Measurements from ENCODE around the gene XIRP2.

The XIRP2 gene

DNA sequence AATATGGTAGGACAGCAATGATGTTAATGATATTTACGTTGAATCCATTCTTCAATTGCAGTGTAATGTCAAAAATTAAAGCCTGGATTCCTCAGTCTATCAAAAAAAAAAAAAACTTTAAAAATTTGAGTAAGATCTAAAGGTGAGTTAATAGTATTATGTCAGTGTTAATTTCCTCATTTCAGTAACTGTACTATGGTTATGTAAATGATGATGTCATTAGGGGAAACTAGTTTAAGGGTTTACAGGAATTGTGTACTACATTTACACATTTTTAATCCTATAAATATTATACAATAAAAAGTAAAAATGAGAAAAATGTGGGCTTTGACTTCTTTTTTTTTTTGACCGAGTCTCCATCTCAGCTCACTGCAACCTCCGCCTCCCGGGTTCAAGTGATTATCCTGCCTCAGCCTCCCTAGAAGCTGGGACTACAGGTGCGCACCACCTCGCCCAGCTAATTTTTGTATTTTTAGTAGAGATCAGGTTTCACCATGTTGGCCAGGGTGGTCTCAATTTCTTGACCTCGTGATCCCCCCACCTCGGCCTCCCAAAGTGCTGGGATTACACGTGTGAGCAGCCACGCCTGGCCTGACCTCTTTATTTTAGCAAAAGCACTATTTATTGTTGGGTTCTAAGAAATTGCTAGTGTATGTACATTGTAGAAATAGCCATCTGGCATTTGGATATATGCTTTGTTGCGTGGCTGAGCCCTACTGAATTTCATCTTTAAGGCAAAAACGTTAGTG, 106.5 kb downstream of the XIRP2 start:
- H3K4me3 ChIP-seq (ENCODE audit: low read length) = no peak overlapping the region
- H3K18ac ChIP-seq (ENCODE audit: low read length) = no peak overlapping the region
- H3K79me1 ChIP-seq (ENCODE audit: low read length) = no peaks in the 10 kb centered on the region
- H3K9ac ChIP-seq (ENCODE audit: low read length) = no peak overlapping the region
- H3K56ac ChIP-seq (ENCODE audit: low read length) = no peak overlapping the region
- H3K27ac ChIP-seq (ENCODE audit: low read depth, low read length) = no peak overlapping the region
- no peak overlapping the region for H2BK120ac ChIP-seq (ENCODE audit: low read depth, low read length)
- no peaks in the 10 kb centered on the region for H3K27me3 ChIP-seq (ENCODE audit: insufficient read depth, low read length, poor library complexity)
- no peak overlapping the region for H3K23ac ChIP-seq (ENCODE audit: low read length)
- no peak overlapping the region for H2BK5ac ChIP-seq (ENCODE audit: low read length)
- no peak overlapping the region for H3K4ac ChIP-seq (ENCODE audit: low read depth, low read length)
- no peak for DNase-seq
- WGBS (ENCODE audit: extremely low coverage, insufficient coverage, low lambda C conversion rate) = no CpG with 5 or more reads among the region's 12 CpGs
- no peak overlapping the region for H3K4me2 ChIP-seq (ENCODE audit: low read length)
- H4K5ac ChIP-seq (ENCODE audit: low read length) = no peak overlapping the region
- H4K8ac ChIP-seq (ENCODE audit: low read depth, low read length) = no peak overlapping the region
- no peaks in the 10 kb centered on the region for H3K79me2 ChIP-seq (ENCODE audit: control insufficient read depth, insufficient read depth, low read length)
- H2AK5ac ChIP-seq (ENCODE audit: low read length) = no peak overlapping the region
- no peaks in the 10 kb centered on the region for H3K36me3 ChIP-seq (ENCODE audit: control insufficient read depth, insufficient read depth, low read length)
- H2BK15ac ChIP-seq (replicated peaks; ENCODE audit: low read depth) = no peak overlapping the region
- H3K4me1 ChIP-seq (ENCODE audit: control insufficient read depth, low read depth, low read length) = no peaks in the 10 kb centered on the region

DNA sequence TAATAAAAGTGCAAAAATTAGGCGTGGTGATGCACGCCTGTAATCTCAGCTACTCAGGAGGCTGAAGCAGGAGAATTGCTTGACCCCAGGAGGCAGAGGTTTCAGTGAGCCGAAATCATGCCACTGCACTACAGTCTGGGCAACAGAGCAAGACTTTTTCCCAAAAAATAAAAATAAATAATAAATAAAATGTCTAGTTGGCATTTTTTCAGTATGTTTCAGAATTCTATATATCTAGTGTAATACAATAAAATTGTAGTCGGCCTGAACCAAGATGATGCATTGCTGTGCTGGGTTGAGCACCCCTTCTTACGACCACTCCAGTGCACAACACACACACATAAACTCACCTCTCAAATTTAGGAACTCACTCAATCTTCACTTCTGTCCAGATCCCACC, 108.2 kb downstream of the XIRP2 start:
- Histone ChIP-seq H2AK5ac (ENCODE audit: low read length) (no peak overlapping the region), H4K5ac (ENCODE audit: low read length) (no peak overlapping the region), H3K79me1 (ENCODE audit: low read length) (no peaks in the 10 kb centered on the region), H4K8ac (ENCODE audit: low read depth, low read length) (no peak overlapping the region), H2BK120ac (ENCODE audit: low read depth, low read length) (no peak overlapping the region), H3K27ac (ENCODE audit: low read depth, low read length) (no peak overlapping the region), H3K4me2 (ENCODE audit: low read length) (no peak overlapping the region), H3K56ac (ENCODE audit: low read length) (no peak overlapping the region), H3K27me3 (ENCODE audit: insufficient read depth, low read length, poor library complexity) (no peaks in the 10 kb centered on the region), H3K9ac (ENCODE audit: low read length) (no peak overlapping the region), H3K4me1 (ENCODE audit: control insufficient read depth, low read depth, low read length) (no peaks in the 10 kb centered on the region), H3K79me2 (ENCODE audit: control insufficient read depth, insufficient read depth, low read length) (no peaks in the 10 kb centered on the region), H2BK15ac (replicated peaks; ENCODE audit: low read depth) (no peak overlapping the region), H2BK5ac (ENCODE audit: low read length) (no peak overlapping the region), H3K36me3 (ENCODE audit: control insufficient read depth, insufficient read depth, low read length) (no peaks in the 10 kb centered on the region), H3K4ac (ENCODE audit: low read depth, low read length) (no peak overlapping the region), H3K18ac (ENCODE audit: low read length) (no peak overlapping the region), H3K23ac (ENCODE audit: low read length) (no peak overlapping the region), H3K4me3 (ENCODE audit: low read length) (no peak overlapping the region)
- WGBS (ENCODE audit: extremely low coverage, insufficient coverage, low lambda C conversion rate) = no CpG with 5 or more reads among the region's 5 CpGs
- no peak for DNase-seq

DNA sequence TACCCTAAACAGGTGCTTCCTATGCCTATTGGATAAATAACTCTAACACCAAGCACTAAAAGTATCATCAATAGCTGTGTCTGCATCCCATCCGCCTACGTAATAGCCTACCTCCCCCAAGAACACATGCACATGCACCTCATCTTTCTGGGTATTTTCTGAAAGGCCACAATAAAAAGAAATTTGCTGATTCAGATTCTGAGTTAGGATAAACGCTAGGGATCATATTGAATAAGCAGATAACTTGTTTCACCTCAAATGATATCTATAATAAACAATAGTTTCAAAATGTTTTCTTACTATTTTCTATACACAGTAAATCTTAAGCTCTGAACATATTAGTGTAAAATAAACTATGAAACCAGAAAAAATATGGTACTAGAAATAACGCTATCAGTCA, 112.9 kb downstream of the XIRP2 start:
- H3K27me3 ChIP-seq (ENCODE audit: insufficient read depth, low read length, poor library complexity) = no peaks in the 10 kb centered on the region
- no peak overlapping the region for H2BK5ac ChIP-seq (ENCODE audit: low read length)
- no peak overlapping the region for H2BK120ac ChIP-seq (ENCODE audit: low read depth, low read length)
- H3K79me2 ChIP-seq (ENCODE audit: control insufficient read depth, insufficient read depth, low read length) = no peaks in the 10 kb centered on the region
- no peaks in the 10 kb centered on the region for H3K79me1 ChIP-seq (ENCODE audit: low read length)
- no peak overlapping the region for H3K18ac ChIP-seq (ENCODE audit: low read length)
- H3K4me3 ChIP-seq (ENCODE audit: low read length) = no peak overlapping the region
- H3K9ac ChIP-seq (ENCODE audit: low read length) = no peak overlapping the region
- H4K8ac ChIP-seq (ENCODE audit: low read depth, low read length) = no peak overlapping the region
- H3K4me2 ChIP-seq (ENCODE audit: low read length) = no peak overlapping the region
- H3K4ac ChIP-seq (ENCODE audit: low read depth, low read length) = no peak overlapping the region
- H3K23ac ChIP-seq (ENCODE audit: low read length) = no peak overlapping the region
- no peak overlapping the region for H3K27ac ChIP-seq (ENCODE audit: low read depth, low read length)
- no peak overlapping the region for H4K5ac ChIP-seq (ENCODE audit: low read length)
- no peak for DNase-seq
- WGBS (ENCODE audit: extremely low coverage, insufficient coverage, low lambda C conversion rate) = no CpG with 5 or more reads among the region's 4 CpGs
- H2AK5ac ChIP-seq (ENCODE audit: low read length) = no peak overlapping the region
- no peaks in the 10 kb centered on the region for H3K4me1 ChIP-seq (ENCODE audit: control insufficient read depth, low read depth, low read length)
- no peak overlapping the region for H2BK15ac ChIP-seq (replicated peaks; ENCODE audit: low read depth)
- H3K36me3 ChIP-seq (ENCODE audit: control insufficient read depth, insufficient read depth, low read length) = no peaks in the 10 kb centered on the region
- H3K56ac ChIP-seq (ENCODE audit: low read length) = no peak overlapping the region

DNA sequence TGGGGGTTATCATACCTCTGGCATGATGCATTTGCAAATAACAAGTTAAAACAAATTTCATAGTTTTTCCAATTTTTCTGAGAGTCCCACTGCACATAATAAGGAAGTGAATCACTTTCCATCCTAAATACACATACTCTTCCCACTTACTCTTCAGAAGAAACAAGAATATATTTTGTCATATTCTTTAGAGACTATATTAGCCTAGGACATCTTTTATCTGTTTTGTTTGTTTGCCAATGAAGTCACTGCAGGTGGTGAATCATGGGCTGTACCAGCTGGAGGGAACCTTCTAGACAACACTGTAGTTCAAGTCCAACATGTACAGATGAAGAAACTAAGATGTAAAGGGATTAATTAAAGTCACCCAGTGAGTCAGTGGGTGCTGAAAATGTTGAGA, 116.8 kb downstream of the XIRP2 start:
- no peak overlapping the region for H3K9ac ChIP-seq (ENCODE audit: low read length)
- H2BK120ac ChIP-seq (ENCODE audit: low read depth, low read length) = no peak overlapping the region
- no peaks in the 10 kb centered on the region for H3K27me3 ChIP-seq (ENCODE audit: insufficient read depth, low read length, poor library complexity)
- no peak overlapping the region for H3K56ac ChIP-seq (ENCODE audit: low read length)
- H3K4ac ChIP-seq (ENCODE audit: low read depth, low read length) = no peak overlapping the region
- H3K23ac ChIP-seq (ENCODE audit: low read length) = no peak overlapping the region
- H3K79me2 ChIP-seq (ENCODE audit: control insufficient read depth, insufficient read depth, low read length) = no peaks in the 10 kb centered on the region
- no peak overlapping the region for H3K18ac ChIP-seq (ENCODE audit: low read length)
- no peaks in the 10 kb centered on the region for H3K4me1 ChIP-seq (ENCODE audit: control insufficient read depth, low read depth, low read length)
- no peak overlapping the region for H3K4me2 ChIP-seq (ENCODE audit: low read length)
- H2BK5ac ChIP-seq (ENCODE audit: low read length) = no peak overlapping the region
- no peak overlapping the region for H4K8ac ChIP-seq (ENCODE audit: low read depth, low read length)
- H3K4me3 ChIP-seq (ENCODE audit: low read length) = no peak overlapping the region
- H2AK5ac ChIP-seq (ENCODE audit: low read length) = no peak overlapping the region
- H2BK15ac ChIP-seq (replicated peaks; ENCODE audit: low read depth) = no peak overlapping the region
- no peak overlapping the region for H4K5ac ChIP-seq (ENCODE audit: low read length)
- no peaks in the 10 kb centered on the region for H3K79me1 ChIP-seq (ENCODE audit: low read length)
- DNase-seq = no peak
- H3K27ac ChIP-seq (ENCODE audit: low read depth, low read length) = no peak overlapping the region
- no peaks in the 10 kb centered on the region for H3K36me3 ChIP-seq (ENCODE audit: control insufficient read depth, insufficient read depth, low read length)

DNA sequence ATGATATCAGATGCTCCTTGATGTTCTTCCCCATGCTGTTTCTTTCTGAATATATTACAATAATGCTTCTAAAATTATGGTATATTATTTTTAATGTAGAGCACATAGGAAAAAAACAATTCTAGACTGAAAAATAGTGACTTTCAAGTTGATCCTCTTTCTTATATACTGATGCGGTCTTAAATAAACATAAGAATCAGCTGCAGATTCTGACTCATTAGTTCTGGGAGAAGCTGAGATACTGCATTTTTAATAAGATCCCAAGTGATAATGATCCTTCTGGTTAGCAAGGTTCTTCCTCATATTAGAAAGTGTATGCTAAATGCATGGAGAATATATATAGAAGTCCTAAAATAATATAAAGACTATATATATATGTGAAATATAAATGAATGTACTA, 124.9 kb downstream of the XIRP2 start:
- Histone ChIP-seq H4K5ac (ENCODE audit: low read length) (no peak overlapping the region), H3K4me2 (ENCODE audit: low read length) (no peak overlapping the region), H2BK5ac (ENCODE audit: low read length) (no peak overlapping the region), H3K56ac (ENCODE audit: low read length) (no peak overlapping the region), H3K9ac (ENCODE audit: low read length) (no peak overlapping the region), H3K27me3 (ENCODE audit: insufficient read depth, low read length, poor library complexity) (no peaks in the 10 kb centered on the region), H3K79me2 (ENCODE audit: control insufficient read depth, insufficient read depth, low read length) (no peaks in the 10 kb centered on the region), H2BK120ac (ENCODE audit: low read depth, low read length) (no peak overlapping the region), H3K4me3 (ENCODE audit: low read length) (no peak overlapping the region), H3K4ac (ENCODE audit: low read depth, low read length) (no peak overlapping the region), H2BK15ac (replicated peaks; ENCODE audit: low read depth) (no peak overlapping the region), H3K36me3 (ENCODE audit: control insufficient read depth, insufficient read depth, low read length) (no peaks in the 10 kb centered on the region), H4K8ac (ENCODE audit: low read depth, low read length) (no peak overlapping the region), H3K79me1 (ENCODE audit: low read length) (no peaks in the 10 kb centered on the region), H2AK5ac (ENCODE audit: low read length) (no peak overlapping the region), H3K23ac (ENCODE audit: low read length) (no peak overlapping the region), H3K18ac (ENCODE audit: low read length) (no peak overlapping the region), H3K4me1 (ENCODE audit: control insufficient read depth, low read depth, low read length) (no peaks in the 10 kb centered on the region), H3K27ac (ENCODE audit: low read depth, low read length) (no peak overlapping the region)
- WGBS (ENCODE audit: extremely low coverage, insufficient coverage, low lambda C conversion rate) = no CpG with 5 or more reads among the region's 1 CpG
- DNase-seq = no peak

DNA sequence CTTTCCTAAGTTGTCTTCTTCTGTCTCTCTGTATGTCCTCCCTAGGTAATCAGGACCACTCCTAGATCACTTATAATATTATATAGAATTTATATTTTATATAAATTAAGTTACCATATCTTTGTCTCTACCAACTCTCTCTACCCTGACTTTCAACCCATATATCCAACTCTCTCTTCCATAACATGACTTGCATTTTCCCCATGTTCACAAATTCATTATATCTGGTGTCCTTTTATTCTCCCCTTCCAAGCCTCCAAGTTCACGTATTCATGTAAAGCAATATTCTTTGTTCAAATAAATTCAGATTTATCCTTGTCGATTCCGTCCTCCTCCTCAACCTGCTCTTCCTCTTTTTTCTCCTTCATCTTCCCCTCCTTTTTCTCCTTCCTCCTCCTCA, 127.5 kb downstream of the XIRP2 start:
- H3K18ac ChIP-seq (ENCODE audit: low read length) = no peak overlapping the region
- WGBS (ENCODE audit: extremely low coverage, insufficient coverage, low lambda C conversion rate) = 100% methylated on average over 1 of the region's 3 CpGs
- no peak overlapping the region for H2AK5ac ChIP-seq (ENCODE audit: low read length)
- H3K4me3 ChIP-seq (ENCODE audit: low read length) = no peak overlapping the region
- no peaks in the 10 kb centered on the region for H3K4me1 ChIP-seq (ENCODE audit: control insufficient read depth, low read depth, low read length)
- no peak overlapping the region for H4K5ac ChIP-seq (ENCODE audit: low read length)
- no peak overlapping the region for H3K4me2 ChIP-seq (ENCODE audit: low read length)
- H3K36me3 ChIP-seq (ENCODE audit: control insufficient read depth, insufficient read depth, low read length) = no peaks in the 10 kb centered on the region
- DNase-seq = no peak
- H3K4ac ChIP-seq (ENCODE audit: low read depth, low read length) = no peak overlapping the region
- H3K27ac ChIP-seq (ENCODE audit: low read depth, low read length) = no peak overlapping the region
- no peaks in the 10 kb centered on the region for H3K79me1 ChIP-seq (ENCODE audit: low read length)
- H2BK5ac ChIP-seq (ENCODE audit: low read length) = no peak overlapping the region
- no peak overlapping the region for H3K23ac ChIP-seq (ENCODE audit: low read length)
- H3K9ac ChIP-seq (ENCODE audit: low read length) = no peak overlapping the region
- no peaks in the 10 kb centered on the region for H3K79me2 ChIP-seq (ENCODE audit: control insufficient read depth, insufficient read depth, low read length)
- no peak overlapping the region for H2BK15ac ChIP-seq (replicated peaks; ENCODE audit: low read depth)
- no peak overlapping the region for H3K56ac ChIP-seq (ENCODE audit: low read length)
- no peaks in the 10 kb centered on the region for H3K27me3 ChIP-seq (ENCODE audit: insufficient read depth, low read length, poor library complexity)
- H4K8ac ChIP-seq (ENCODE audit: low read depth, low read length) = no peak overlapping the region
- no peak overlapping the region for H2BK120ac ChIP-seq (ENCODE audit: low read depth, low read length)
